DND-41 (cell line): Measurements from ENCODE around the gene RYR3.

Source experiments
- ATAC-seq: fragments of 200-7000 bp; cut with Tn5 transposase; 3 replicates; pipeline ENCODE4 v1.9.1; 2021; ENCODE audit warnings: low read depth; ENCODE audit not compliant: insufficient read depth
- DNase-seq: peaks from one replicate; pipeline ENCODE4 v3.0.0-alpha.2; 2020
- H2AFZ ChIP-seq: 2 replicates; pipeline ENCODE4 v1.6.0; 2012; ENCODE audit warnings: low read depth, low read length
- H3K27ac ChIP-seq: 2 replicates; pipeline ENCODE4 v1.5.1; 2012; ENCODE audit warnings: low read length, inconsistent platforms
- H3K27me3 ChIP-seq: fragments of 200-600 bp; sonication (generic); 2 replicates; pipeline ENCODE4 v1.6.0; 2012; ENCODE audit warnings: low read length, mild to moderate bottlenecking, inconsistent platforms; ENCODE audit not compliant: insufficient read depth, poor library complexity
- H3K36me3 ChIP-seq: 2 replicates; pipeline ENCODE4 v1.5.1; 2012; ENCODE audit warnings: low read length, inconsistent platforms; ENCODE audit not compliant: insufficient read depth
- H3K4me1 ChIP-seq: 2 replicates; pipeline ENCODE4 v1.5.1; 2012; ENCODE audit warnings: mild to moderate bottlenecking, low read length; ENCODE audit not compliant: insufficient read depth
- H3K4me2 ChIP-seq: 2 replicates; pipeline ENCODE4 v1.6.0; 2012; ENCODE audit warnings: mild to moderate bottlenecking, moderate library complexity, low read length, inconsistent platforms; ENCODE audit not compliant: insufficient read depth
- H3K4me3 ChIP-seq, 2 experiments: fragments of 200-600 bp in 1 of 2; shearing (Covaris generic) in 1 of 2; 2 replicates each; pipeline ENCODE4 v1.5.1; 2012 to 2016; ENCODE audit warnings: inconsistent platforms in 2 of 2, low read length in 2 of 2, mild to moderate bottlenecking in 2 of 2, low read depth in 1 of 2, moderate library complexity in 1 of 2
- H3K79me2 ChIP-seq: 2 replicates; pipeline ENCODE4 v1.6.0; 2012; ENCODE audit warnings: low read length, inconsistent platforms; ENCODE audit not compliant: insufficient read depth
- H3K9ac ChIP-seq: 2 replicates; pipeline ENCODE4 v1.6.0; 2012; ENCODE audit warnings: low read depth, mild to moderate bottlenecking, inconsistent platforms, low read length, moderate library complexity
- H3K9me3 ChIP-seq: 2 replicates; pipeline ENCODE4 v1.5.1; 2012; ENCODE audit warnings: low read length, moderate library complexity, mild to moderate bottlenecking, inconsistent platforms; ENCODE audit not compliant: insufficient read depth, severe bottlenecking
- H4K20me1 ChIP-seq: 2 replicates; pipeline ENCODE4 v1.6.0; 2012; ENCODE audit warnings: low read length; ENCODE audit not compliant: insufficient read depth
- EZH2 ChIP-seq: IDR thresholded peaks from 3 replicates; pipeline ENCODE4 v1.6.1; 2012; ENCODE audit warnings: borderline replicate concordance, low read depth, mild to moderate bottlenecking, moderate library complexity, low read length, inconsistent platforms; ENCODE audit not compliant: severe bottlenecking
- TF ChIP-seq, protein P1 (sequence below): IDR thresholded peaks from 2 replicates; pipeline ENCODE4 v1.5.1; 2012; ENCODE audit warnings: borderline replicate concordance, low read length, moderate library complexity, mild to moderate bottlenecking; ENCODE audit not compliant: poor library complexity, severe bottlenecking; ENCODE audit errors: extremely low read depth

Gene RYR3

DNA sequence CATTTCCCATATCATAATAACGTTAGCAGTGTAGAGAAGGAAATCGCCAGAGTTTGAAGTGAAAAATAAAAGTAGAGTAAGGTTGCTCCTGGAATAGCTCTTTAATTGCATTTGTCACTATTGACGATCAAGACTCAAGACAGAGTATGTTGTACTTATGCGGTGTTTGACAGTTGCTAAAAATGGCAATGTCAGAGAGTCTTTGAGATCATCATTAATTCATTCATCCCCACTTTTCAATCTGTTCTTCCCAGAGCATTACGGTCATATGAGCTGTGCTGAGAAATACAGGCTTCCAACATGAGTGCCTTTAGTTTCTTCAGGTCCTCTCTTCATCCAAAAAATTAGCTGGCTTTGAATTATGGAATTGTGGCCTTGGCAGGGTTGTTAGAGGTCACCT lies 483.7 kb downstream of the RYR3 start:
- Histone ChIP-seq H3K4me1 (no peaks in the 10 kb centered on the region), H4K20me1 (no peaks in the 10 kb centered on the region), H3K4me2 (no peak overlapping the region), H3K9me3 (no peaks in the 10 kb centered on the region), H3K79me2 (no peaks in the 10 kb centered on the region), H3K4me3 (no peak overlapping the region), H3K36me3 (no peaks in the 10 kb centered on the region), H3K27ac (no peak overlapping the region), H3K9ac (no peak overlapping the region), H2AFZ (no peak overlapping the region), H3K27me3 (no peaks in the 10 kb centered on the region)
- no peak for DNase-seq
- ATAC-seq: no peak
- TF ChIP-seq, protein P1, sequence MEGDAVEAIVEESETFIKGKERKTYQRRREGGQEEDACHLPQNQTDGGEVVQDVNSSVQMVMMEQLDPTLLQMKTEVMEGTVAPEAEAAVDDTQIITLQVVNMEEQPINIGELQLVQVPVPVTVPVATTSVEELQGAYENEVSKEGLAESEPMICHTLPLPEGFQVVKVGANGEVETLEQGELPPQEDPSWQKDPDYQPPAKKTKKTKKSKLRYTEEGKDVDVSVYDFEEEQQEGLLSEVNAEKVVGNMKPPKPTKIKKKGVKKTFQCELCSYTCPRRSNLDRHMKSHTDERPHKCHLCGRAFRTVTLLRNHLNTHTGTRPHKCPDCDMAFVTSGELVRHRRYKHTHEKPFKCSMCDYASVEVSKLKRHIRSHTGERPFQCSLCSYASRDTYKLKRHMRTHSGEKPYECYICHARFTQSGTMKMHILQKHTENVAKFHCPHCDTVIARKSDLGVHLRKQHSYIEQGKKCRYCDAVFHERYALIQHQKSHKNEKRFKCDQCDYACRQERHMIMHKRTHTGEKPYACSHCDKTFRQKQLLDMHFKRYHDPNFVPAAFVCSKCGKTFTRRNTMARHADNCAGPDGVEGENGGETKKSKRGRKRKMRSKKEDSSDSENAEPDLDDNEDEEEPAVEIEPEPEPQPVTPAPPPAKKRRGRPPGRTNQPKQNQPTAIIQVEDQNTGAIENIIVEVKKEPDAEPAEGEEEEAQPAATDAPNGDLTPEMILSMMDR: no peak
- no peak for TF ChIP-seq EZH2

DNA sequence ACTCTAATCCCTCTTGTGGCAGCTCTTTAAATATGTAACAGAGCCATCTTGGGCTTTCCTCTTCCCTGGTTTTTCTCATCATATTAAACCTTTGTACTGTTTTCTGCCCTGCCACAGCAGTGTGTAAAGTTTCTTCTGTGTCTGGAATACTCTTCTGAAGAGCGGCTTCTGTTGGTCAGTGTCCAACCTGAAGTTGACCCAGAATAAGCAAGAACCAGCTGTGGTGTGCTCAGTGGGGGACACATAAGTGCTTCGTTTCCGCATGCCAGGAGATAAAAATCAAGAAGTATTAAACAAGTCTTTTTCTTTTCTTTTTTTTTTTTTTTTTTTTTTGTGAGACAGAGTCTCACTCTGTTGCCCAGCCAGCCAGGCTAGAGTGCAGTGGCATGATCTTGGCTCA lies 484.3 kb downstream of the RYR3 start:
- no peak for DNase-seq
- ATAC-seq: no peak
- no peak overlapping the region for H3K4me3 ChIP-seq
- H4K20me1 ChIP-seq: no peaks in the 10 kb centered on the region
- H3K36me3 ChIP-seq: no peaks in the 10 kb centered on the region
- no peak overlapping the region for H3K4me2 ChIP-seq
- H3K4me1 ChIP-seq: no peaks in the 10 kb centered on the region
- no peaks in the 10 kb centered on the region for H3K27me3 ChIP-seq
- no peaks in the 10 kb centered on the region for H3K79me2 ChIP-seq
- TF ChIP-seq EZH2: no peak
- TF ChIP-seq, protein P1: no peak
- no peak overlapping the region for H3K9ac ChIP-seq
- H3K9me3 ChIP-seq: no peaks in the 10 kb centered on the region
- H3K27ac ChIP-seq: no peak overlapping the region
- H2AFZ ChIP-seq: no peak overlapping the region

DNA sequence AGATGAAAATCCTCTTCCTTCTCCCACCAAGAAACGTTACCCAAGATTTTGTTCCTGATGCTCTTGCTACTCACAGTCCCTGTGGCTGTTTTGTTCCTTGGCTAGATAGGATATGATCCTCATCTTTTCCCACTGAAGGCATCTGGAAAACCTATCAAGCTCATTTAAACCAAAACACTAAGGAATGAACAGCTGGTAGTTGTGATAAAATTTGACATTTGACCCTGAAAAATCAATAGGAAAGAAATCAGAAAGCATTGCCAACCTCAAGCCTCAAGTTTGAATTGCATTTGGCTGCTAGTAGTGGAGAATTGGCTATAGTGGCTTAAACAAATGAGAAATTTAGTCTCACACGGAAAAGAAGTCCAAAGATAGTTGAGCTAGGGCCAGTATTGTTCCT lies 486.9 kb downstream of the RYR3 start:
- TF ChIP-seq EZH2: no peak
- TF ChIP-seq, protein P1: no peak
- no peaks in the 10 kb centered on the region for H3K27me3 ChIP-seq
- ATAC-seq: no peak
- no peak overlapping the region for H3K9ac ChIP-seq
- H3K4me3 ChIP-seq: no peak overlapping the region
- no peaks in the 10 kb centered on the region for H3K4me1 ChIP-seq
- DNase-seq: no peak
- no peaks in the 10 kb centered on the region for H4K20me1 ChIP-seq
- H2AFZ ChIP-seq: no peak overlapping the region
- no peaks in the 10 kb centered on the region for H3K36me3 ChIP-seq
- H3K4me2 ChIP-seq: no peak overlapping the region
- no peaks in the 10 kb centered on the region for H3K9me3 ChIP-seq
- H3K27ac ChIP-seq: no peak overlapping the region
- no peaks in the 10 kb centered on the region for H3K79me2 ChIP-seq

DNA sequence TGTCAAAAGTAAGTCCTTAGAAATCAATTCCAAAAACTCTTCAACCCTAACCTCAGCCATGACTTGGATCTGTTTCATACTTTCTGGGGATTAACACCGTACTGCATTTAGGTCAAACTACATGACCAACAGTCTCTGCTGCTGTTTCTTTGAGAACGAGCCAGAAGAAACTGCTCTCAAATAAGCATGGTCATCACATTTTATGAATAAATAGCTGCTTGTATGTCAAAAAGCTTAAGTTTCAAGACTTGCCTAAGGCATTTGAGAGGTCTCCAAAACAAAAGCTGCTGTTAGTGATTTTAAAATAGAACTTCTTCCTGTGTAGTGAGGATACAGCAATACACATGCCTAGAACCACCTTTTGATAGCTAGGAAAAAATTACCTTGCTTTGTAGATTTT lies 491.2 kb downstream of the RYR3 start:
- H3K4me3 ChIP-seq: no peak overlapping the region
- no peaks in the 10 kb centered on the region for H4K20me1 ChIP-seq
- no peak for ATAC-seq
- H3K27me3 ChIP-seq: no peaks in the 10 kb centered on the region
- H3K9ac ChIP-seq: no peak overlapping the region
- TF ChIP-seq, protein P1: no peak
- TF ChIP-seq EZH2: no peak
- no peak overlapping the region for H2AFZ ChIP-seq
- H3K4me2 ChIP-seq: no peak overlapping the region
- no peak overlapping the region for H3K27ac ChIP-seq
- DNase-seq: no peak
- H3K4me1 ChIP-seq: no peaks in the 10 kb centered on the region
- no peaks in the 10 kb centered on the region for H3K36me3 ChIP-seq
- no peaks in the 10 kb centered on the region for H3K79me2 ChIP-seq
- H3K9me3 ChIP-seq: no peaks in the 10 kb centered on the region
